Loucy (cell line): ENCODE results near the gene TSC2.

ENCODE experiments used
- H2AFZ ChIP-seq: fragments of 200-600 bp; sonication (generic); 2 replicates; pipeline ENCODE4 v1.6.0; 2016; ENCODE audit warnings: antibody characterized with exemption, mild to moderate bottlenecking, low read length, moderate library complexity
- H3F3A ChIP-seq: fragments of 200-600 bp; 2 replicates; pipeline ENCODE4 v1.6.0; 2016; ENCODE audit warnings: antibody characterized with exemption, low read depth, mild to moderate bottlenecking
- H3K27me3 ChIP-seq: fragments of 200-600 bp; sonication (generic); 2 replicates; pipeline ENCODE4 v1.6.1; 2014; ENCODE audit warnings: low read length, mild to moderate bottlenecking; ENCODE audit not compliant: insufficient read depth, poor library complexity, severe bottlenecking
- H3K36me3 ChIP-seq: fragments of 200-600 bp; sonication (generic); 2 replicates; pipeline ENCODE4 v1.6.1; 2016; ENCODE audit warnings: low read length; ENCODE audit not compliant: insufficient read depth
- H3K4me1 ChIP-seq: fragments of 200-600 bp; sonication (generic); 2 replicates; pipeline ENCODE4 v1.5.1; 2014; ENCODE audit warnings: low read length, mild to moderate bottlenecking; ENCODE audit not compliant: insufficient read depth, poor library complexity, severe bottlenecking
- H3K4me2 ChIP-seq: fragments of 200-600 bp; sonication (generic); 2 replicates; pipeline ENCODE4 v1.6.0; 2014; ENCODE audit warnings: antibody characterized with exemption, low read length, low read depth, mild to moderate bottlenecking; ENCODE audit not compliant: poor library complexity, severe bottlenecking
- H3K4me3 ChIP-seq: fragments of 200-600 bp; sonication (generic); 2 replicates; pipeline ENCODE4 v1.5.1; 2014; ENCODE audit warnings: low read length, mild to moderate bottlenecking, mixed read lengths; ENCODE audit not compliant: poor library complexity, severe bottlenecking
- H3K79me2 ChIP-seq: fragments of 200-600 bp; sonication (generic); 2 replicates; pipeline ENCODE4 v1.6.1; 2014; ENCODE audit warnings: low read length; ENCODE audit not compliant: insufficient read depth
- H3K9ac ChIP-seq: fragments of 200-600 bp; sonication (generic); 2 replicates; pipeline ENCODE4 v1.6.0; 2014; ENCODE audit warnings: mild to moderate bottlenecking, low read depth, low read length, moderate library complexity; ENCODE audit not compliant: poor library complexity, severe bottlenecking
- H3K9me2 ChIP-seq: fragments of 200-600 bp; sonication (generic); replicated peaks from 2 replicates; pipeline ENCODE4 v1.6.1; 2016; ENCODE audit warnings: low read depth, low read length, mixed read lengths
- H3K9me3 ChIP-seq: fragments of 200-600 bp; sonication (generic); 2 replicates; pipeline ENCODE4 v1.6.1; 2014; ENCODE audit warnings: mild to moderate bottlenecking, antibody characterized with exemption, low read length, low read depth; ENCODE audit not compliant: insufficient read depth
- H4K20me1 ChIP-seq: fragments of 200-600 bp; sonication (generic); 2 replicates; pipeline ENCODE4 v1.6.0; 2014; ENCODE audit warnings: antibody characterized with exemption, low read length, mild to moderate bottlenecking; ENCODE audit not compliant: insufficient read depth, poor library complexity, severe bottlenecking
- EZH2phosphoT487 ChIP-seq: fragments of 200-600 bp; IDR thresholded peaks from 2 replicates; pipeline ENCODE4 v1.6.1; 2018; ENCODE audit warnings: antibody characterized with exemption, mild to moderate bottlenecking, moderate library complexity, borderline replicate concordance
- TF ChIP-seq, protein P1 (sequence below): fragments of 200-600 bp; sonication (generic); conservative IDR thresholded peaks from 2 replicates; pipeline ENCODE4 v1.5.1; 2014; ENCODE audit warnings: mild to moderate bottlenecking, antibody characterized with exemption, low read length

TSC2 gene

DNA sequence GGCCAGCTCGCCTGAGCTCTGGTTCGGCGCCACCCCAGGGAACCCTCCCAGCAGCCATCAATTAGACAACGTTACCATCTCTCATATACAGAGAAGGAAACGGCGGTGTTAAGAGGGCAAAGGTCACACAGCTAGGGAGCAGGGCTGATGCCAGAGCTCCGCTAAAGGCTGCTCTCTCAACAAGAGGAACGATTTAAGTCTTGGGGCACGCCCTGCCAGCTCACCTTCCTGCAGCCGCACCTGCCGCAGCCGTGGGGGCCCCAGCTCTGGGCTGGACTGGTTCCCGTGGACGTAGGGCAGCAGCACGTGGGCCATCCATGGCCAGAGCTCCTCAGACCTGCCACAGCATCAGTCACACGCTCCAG, 44.5 kb downstream of the TSC2 start:
- TF ChIP-seq EZH2phosphoT487: no peak
- TF ChIP-seq, protein P1, sequence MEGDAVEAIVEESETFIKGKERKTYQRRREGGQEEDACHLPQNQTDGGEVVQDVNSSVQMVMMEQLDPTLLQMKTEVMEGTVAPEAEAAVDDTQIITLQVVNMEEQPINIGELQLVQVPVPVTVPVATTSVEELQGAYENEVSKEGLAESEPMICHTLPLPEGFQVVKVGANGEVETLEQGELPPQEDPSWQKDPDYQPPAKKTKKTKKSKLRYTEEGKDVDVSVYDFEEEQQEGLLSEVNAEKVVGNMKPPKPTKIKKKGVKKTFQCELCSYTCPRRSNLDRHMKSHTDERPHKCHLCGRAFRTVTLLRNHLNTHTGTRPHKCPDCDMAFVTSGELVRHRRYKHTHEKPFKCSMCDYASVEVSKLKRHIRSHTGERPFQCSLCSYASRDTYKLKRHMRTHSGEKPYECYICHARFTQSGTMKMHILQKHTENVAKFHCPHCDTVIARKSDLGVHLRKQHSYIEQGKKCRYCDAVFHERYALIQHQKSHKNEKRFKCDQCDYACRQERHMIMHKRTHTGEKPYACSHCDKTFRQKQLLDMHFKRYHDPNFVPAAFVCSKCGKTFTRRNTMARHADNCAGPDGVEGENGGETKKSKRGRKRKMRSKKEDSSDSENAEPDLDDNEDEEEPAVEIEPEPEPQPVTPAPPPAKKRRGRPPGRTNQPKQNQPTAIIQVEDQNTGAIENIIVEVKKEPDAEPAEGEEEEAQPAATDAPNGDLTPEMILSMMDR: no peak
- Histone ChIP-seq H3K79me2 (no peaks in the 10 kb centered on the region), H4K20me1 (no peaks in the 10 kb centered on the region), H3K9me3 (no peaks in the 10 kb centered on the region), H2AFZ (no peak overlapping the region), H3K4me2 (no peak overlapping the region), H3K9me2 (no peaks in the 10 kb centered on the region), H3K9ac (no peak overlapping the region), H3F3A (no peaks in the 10 kb centered on the region), H3K4me1 (no peaks in the 10 kb centered on the region), H3K27me3 (no peaks in the 10 kb centered on the region), H3K4me3 (no peak overlapping the region), H3K36me3 (no peaks in the 10 kb centered on the region)

DNA sequence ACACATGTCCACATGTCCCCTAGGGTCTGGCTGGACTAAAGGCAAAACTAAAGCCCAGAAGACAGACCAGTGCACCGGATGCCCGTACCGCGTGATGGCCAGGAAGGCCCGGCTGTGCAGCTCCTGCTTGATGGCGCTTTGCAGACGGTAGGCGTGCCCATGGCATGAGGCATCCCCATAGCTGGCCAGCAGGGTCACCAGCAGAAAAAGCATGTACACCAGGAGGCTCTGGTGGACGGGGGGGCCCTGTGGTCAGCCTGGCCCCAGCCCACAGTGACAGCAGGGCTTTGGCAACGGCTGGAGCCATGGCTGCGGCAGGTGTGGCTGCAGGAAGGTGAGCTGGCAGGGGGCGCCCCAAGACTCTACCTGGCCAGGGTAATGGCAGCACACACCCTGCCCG, 45.1 kb downstream of the TSC2 start:
- Histone ChIP-seq H3K9me2 (no peaks in the 10 kb centered on the region), H3K36me3 (no peaks in the 10 kb centered on the region), H2AFZ (no peak overlapping the region), H3F3A (no peaks in the 10 kb centered on the region), H3K9ac (no peak overlapping the region), H3K9me3 (no peaks in the 10 kb centered on the region), H3K4me2 (no peak overlapping the region), H3K4me1 (no peaks in the 10 kb centered on the region), H4K20me1 (no peaks in the 10 kb centered on the region), H3K4me3 (no peak overlapping the region), H3K79me2 (no peaks in the 10 kb centered on the region), H3K27me3 (no peaks in the 10 kb centered on the region)
- TF ChIP-seq, protein P1: no peak
- no peak for TF ChIP-seq EZH2phosphoT487

DNA sequence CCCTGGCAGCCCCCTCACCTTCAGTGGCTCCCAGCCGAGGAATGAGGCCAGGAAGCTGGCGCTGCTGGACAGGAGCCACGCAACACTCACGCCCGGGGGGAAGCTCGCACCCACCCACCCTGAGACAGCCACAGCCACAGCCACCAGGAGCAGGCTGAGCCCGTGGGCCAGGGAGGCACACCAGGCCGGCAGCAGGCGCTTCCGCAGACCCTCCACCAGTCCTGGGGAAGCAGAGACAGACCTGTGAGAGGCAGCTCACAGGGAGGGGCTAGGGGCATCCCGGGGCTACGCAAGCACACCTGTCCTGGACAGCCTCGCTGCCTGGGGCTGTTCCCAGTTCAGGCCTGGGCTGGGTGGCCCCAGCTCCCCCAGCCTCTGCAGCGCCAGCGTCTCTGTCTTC, 46.0 kb downstream of the TSC2 start:
- no peak overlapping the region for H3K9ac ChIP-seq
- no peaks in the 10 kb centered on the region for H3K4me1 ChIP-seq
- no peaks in the 10 kb centered on the region for H3K9me3 ChIP-seq
- no peak overlapping the region for H2AFZ ChIP-seq
- H4K20me1 ChIP-seq: no peaks in the 10 kb centered on the region
- H3K79me2 ChIP-seq: no peaks in the 10 kb centered on the region
- H3F3A ChIP-seq: no peaks in the 10 kb centered on the region
- TF ChIP-seq, protein P1: no peak
- TF ChIP-seq EZH2phosphoT487: no peak
- H3K9me2 ChIP-seq: no peaks in the 10 kb centered on the region
- no peaks in the 10 kb centered on the region for H3K36me3 ChIP-seq
- H3K4me3 ChIP-seq: no peak overlapping the region
- H3K27me3 ChIP-seq: no peaks in the 10 kb centered on the region
- H3K4me2 ChIP-seq: no peak overlapping the region
